ENCODE data around the gene CPNE4.

Gene CPNE4

GRCh38 chr3:131821191-131821762 lies 213.5 kb downstream of the CPNE4 start:
- no peaks in the 10 kb centered on the region for H4K20me1 ChIP-seq (ENCODE audit: insufficient read depth, low read length, poor library complexity, severe bottlenecking)
- H3K9me3 ChIP-seq (ENCODE audit: insufficient read depth, low read depth, low read length): no peaks in the 10 kb centered on the region
- H3K27me3 ChIP-seq (ENCODE audit: insufficient read depth, low read length, poor library complexity, severe bottlenecking): no peaks in the 10 kb centered on the region

GRCh38 chr3:131819381-131820055 lies 215.3 kb downstream of the CPNE4 start:
- Histone ChIP-seq H3K36me3 (ENCODE audit: insufficient read depth, low read length) (no peaks in the 10 kb centered on the region), H3K9me3 (ENCODE audit: insufficient read depth, low read depth, low read length) (no peaks in the 10 kb centered on the region), H3K4me3 (ENCODE audit: low read length, poor library complexity, severe bottlenecking) (no peak overlapping the region), H3K79me2 (ENCODE audit: insufficient read depth, low read length) (no peaks in the 10 kb centered on the region), H3K9ac (ENCODE audit: low read depth, low read length, poor library complexity, severe bottlenecking) (no peak overlapping the region), H3K27me3 (ENCODE audit: insufficient read depth, low read length, poor library complexity, severe bottlenecking) (no peaks in the 10 kb centered on the region), H4K20me1 (ENCODE audit: insufficient read depth, low read length, poor library complexity, severe bottlenecking) (no peaks in the 10 kb centered on the region), H3K4me1 (ENCODE audit: insufficient read depth, low read length, poor library complexity, severe bottlenecking) (no peaks in the 10 kb centered on the region), H2AFZ (ENCODE audit: low read length) (no peak overlapping the region), H3F3A (ENCODE audit: low read depth) (no peaks in the 10 kb centered on the region), H3K9me2 (replicated peaks; ENCODE audit: low read depth, low read length) (no peaks in the 10 kb centered on the region), H3K4me2 (ENCODE audit: low read depth, low read length, poor library complexity, severe bottlenecking) (no peak overlapping the region)
- TF ChIP-seq CTCF (conservative IDR thresholded peaks at IDR 0.05; ENCODE audit: low read length): no peak
- TF ChIP-seq EZH2phosphoT487 (IDR thresholded peaks at IDR 0.05; ENCODE audit: borderline replicate concordance): no peak

More at GRCh38 chr3:131821191-131821762, 213.5 kb downstream of the CPNE4 start:
- Histone ChIP-seq H3F3A (ENCODE audit: low read depth) (no peaks in the 10 kb centered on the region), H3K9me2 (replicated peaks; ENCODE audit: low read depth, low read length) (no peaks in the 10 kb centered on the region), H3K4me1 (ENCODE audit: insufficient read depth, low read length, poor library complexity, severe bottlenecking) (no peaks in the 10 kb centered on the region), H3K36me3 (ENCODE audit: insufficient read depth, low read length) (no peaks in the 10 kb centered on the region), H3K4me2 (ENCODE audit: low read depth, low read length, poor library complexity, severe bottlenecking) (no peak overlapping the region), H3K4me3 (ENCODE audit: low read length, poor library complexity, severe bottlenecking) (no peak overlapping the region), H3K79me2 (ENCODE audit: insufficient read depth, low read length) (no peaks in the 10 kb centered on the region), H2AFZ (ENCODE audit: low read length) (no peak overlapping the region), H3K9ac (ENCODE audit: low read depth, low read length, poor library complexity, severe bottlenecking) (no peak overlapping the region)
- TF ChIP-seq EZH2phosphoT487 (IDR thresholded peaks at IDR 0.05; ENCODE audit: borderline replicate concordance): no peak
- TF ChIP-seq CTCF (conservative IDR thresholded peaks at IDR 0.05; ENCODE audit: low read length): no peak

GRCh38 chr3:131812433-131812832 lies 222.4 kb downstream of the CPNE4 start:
- H3K4me2 ChIP-seq (ENCODE audit: low read depth, low read length, poor library complexity, severe bottlenecking): no peak overlapping the region

More at GRCh38 chr3:131812433-131812832, 222.4 kb downstream of the CPNE4 start:
- Histone ChIP-seq H3K27me3 (ENCODE audit: insufficient read depth, low read length, poor library complexity, severe bottlenecking) (no peaks in the 10 kb centered on the region), H4K20me1 (ENCODE audit: insufficient read depth, low read length, poor library complexity, severe bottlenecking) (no peaks in the 10 kb centered on the region), H3K9me2 (replicated peaks; ENCODE audit: low read depth, low read length) (no peaks in the 10 kb centered on the region), H3K4me1 (ENCODE audit: insufficient read depth, low read length, poor library complexity, severe bottlenecking) (no peaks in the 10 kb centered on the region), H3K9me3 (ENCODE audit: insufficient read depth, low read depth, low read length) (no peaks in the 10 kb centered on the region), H3K9ac (ENCODE audit: low read depth, low read length, poor library complexity, severe bottlenecking) (no peak overlapping the region), H3K4me3 (ENCODE audit: low read length, poor library complexity, severe bottlenecking) (no peak overlapping the region), H3F3A (ENCODE audit: low read depth) (no peaks in the 10 kb centered on the region), H3K79me2 (ENCODE audit: insufficient read depth, low read length) (no peaks in the 10 kb centered on the region), H3K36me3 (ENCODE audit: insufficient read depth, low read length) (no peaks in the 10 kb centered on the region), H2AFZ (ENCODE audit: low read length) (no peak overlapping the region)
- TF ChIP-seq EZH2phosphoT487 (IDR thresholded peaks at IDR 0.05; ENCODE audit: borderline replicate concordance) (no peak), CTCF (conservative IDR thresholded peaks at IDR 0.05; ENCODE audit: low read length) (no peak)
